Measurements from ENCODE around the gene ADK.

DNA sequence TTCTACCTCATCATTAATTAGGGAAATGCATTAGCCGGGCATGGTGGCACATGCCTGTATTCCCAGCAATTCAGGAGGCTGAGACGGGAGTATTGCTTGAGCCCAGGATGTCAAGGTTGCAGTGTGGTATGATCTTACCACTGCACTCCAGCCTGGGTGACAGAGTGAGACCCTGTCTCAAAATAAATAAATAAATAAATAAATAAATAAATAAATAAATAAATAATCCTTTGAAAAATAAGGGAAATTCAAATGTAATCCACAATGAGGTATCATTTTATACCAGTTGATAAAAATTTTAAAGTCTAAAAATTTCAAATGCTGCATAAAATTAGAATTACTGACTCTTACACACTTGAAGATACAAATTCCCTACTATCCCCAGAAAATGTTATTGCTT lies 334.3 kb downstream of the ADK start:
- TF ChIP-seq, protein P1, sequence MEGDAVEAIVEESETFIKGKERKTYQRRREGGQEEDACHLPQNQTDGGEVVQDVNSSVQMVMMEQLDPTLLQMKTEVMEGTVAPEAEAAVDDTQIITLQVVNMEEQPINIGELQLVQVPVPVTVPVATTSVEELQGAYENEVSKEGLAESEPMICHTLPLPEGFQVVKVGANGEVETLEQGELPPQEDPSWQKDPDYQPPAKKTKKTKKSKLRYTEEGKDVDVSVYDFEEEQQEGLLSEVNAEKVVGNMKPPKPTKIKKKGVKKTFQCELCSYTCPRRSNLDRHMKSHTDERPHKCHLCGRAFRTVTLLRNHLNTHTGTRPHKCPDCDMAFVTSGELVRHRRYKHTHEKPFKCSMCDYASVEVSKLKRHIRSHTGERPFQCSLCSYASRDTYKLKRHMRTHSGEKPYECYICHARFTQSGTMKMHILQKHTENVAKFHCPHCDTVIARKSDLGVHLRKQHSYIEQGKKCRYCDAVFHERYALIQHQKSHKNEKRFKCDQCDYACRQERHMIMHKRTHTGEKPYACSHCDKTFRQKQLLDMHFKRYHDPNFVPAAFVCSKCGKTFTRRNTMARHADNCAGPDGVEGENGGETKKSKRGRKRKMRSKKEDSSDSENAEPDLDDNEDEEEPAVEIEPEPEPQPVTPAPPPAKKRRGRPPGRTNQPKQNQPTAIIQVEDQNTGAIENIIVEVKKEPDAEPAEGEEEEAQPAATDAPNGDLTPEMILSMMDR (conservative IDR thresholded peaks at IDR 0.05; ENCODE audit: low read length): no peak
- TF ChIP-seq EZH2phosphoT487 (IDR thresholded peaks at IDR 0.05; ENCODE audit: borderline replicate concordance): no peak

Measured in Loucy (cell line).